OCI-LY7 (cell line): ENCODE data around the gene CNTNAP4. TPM values are rescaled to one million over a fixed set of nuclear protein-coding genes. Genes with fewer than 3 reads are reported as not detected.
A peak's percentile ranks its signal among the peaks of the same experiment; 100 is the strongest.

Source experiments
- Bru-seq: library from RNA; stranded (reverse); fragments of 400-500 nt; gene quantifications from one replicate; lab custom pipeline; 2021; lab: Mats Ljungman, UMichigan
- BruChase-seq, 2 experiments: library from RNA; stranded (reverse); fragments of 400-500 nt; gene quantifications; one replicate each; lab custom pipeline; 2021; lab: Mats Ljungman, UMichigan
- BruUV-seq: library from RNA; stranded (reverse); fragments of 400-500 nt; replicated peaks from 2 replicates; lab custom pipeline; 2021; lab: Mats Ljungman, UMichigan
- CTCF ChIA-PET: fragments of 300-600 bp; sonication (Branson Sonifier 250); formaldehyde crosslinking; loops from one replicate; lab custom pipeline; 2022; ENCODE audit warnings: antibody characterized with exemption; ENCODE audit not compliant: unreplicated experiment; lab: Charles Lee
- POLR2A ChIA-PET: fragments of 300-600 bp; sonication (Branson Sonifier 250); formaldehyde crosslinking; loops from one replicate; lab custom pipeline; 2022; ENCODE audit warnings: antibody characterized with exemption; lab: Charles Lee
- DNase-seq: peaks from one replicate; pipeline ENCODE4 v3.0.0-alpha.2; 2015; ENCODE audit warnings: low spot score
- H2AFZ ChIP-seq: fragments of 200-600 bp; sonication (generic), shearing (Covaris generic); 2 replicates; pipeline ENCODE4 v1.6.1; 2014; ENCODE audit warnings: mild to moderate bottlenecking, antibody characterized with exemption, low read length, moderate library complexity
- H3K27ac ChIP-seq: fragments of 200-600 bp; sonication (generic); 2 replicates; pipeline ENCODE4 v1.5.1; 2014; ENCODE audit warnings: mixed run types, low read depth, mild to moderate bottlenecking, moderate library complexity, low read length, inconsistent platforms; ENCODE audit not compliant: poor library complexity, severe bottlenecking
- H3K36me3 ChIP-seq: fragments of 200-600 bp; sonication (generic); 2 replicates; pipeline ENCODE4 v1.6.1; 2014; ENCODE audit warnings: mild to moderate bottlenecking, antibody characterized with exemption, low read length, moderate library complexity, mixed read lengths; ENCODE audit not compliant: insufficient read depth
- H3K4me1 ChIP-seq: fragments of 200-600 bp; sonication (generic); 2 replicates; pipeline ENCODE4 v1.5.1; 2014; ENCODE audit warnings: mild to moderate bottlenecking, low read length; ENCODE audit not compliant: insufficient read depth, poor library complexity, severe bottlenecking
- H3K4me2 ChIP-seq: fragments of 200-600 bp; sonication (generic); 2 replicates; pipeline ENCODE4 v1.6.1; 2014; ENCODE audit warnings: mild to moderate bottlenecking, low read length
- H3K4me3 ChIP-seq: fragments of 200-600 bp; sonication (generic); 2 replicates; pipeline ENCODE4 v1.5.1; 2014; ENCODE audit warnings: mild to moderate bottlenecking, low read depth, low read length; ENCODE audit not compliant: poor library complexity, severe bottlenecking
- H3K79me2 ChIP-seq: fragments of 200-600 bp; sonication (generic); 2 replicates; pipeline ENCODE4 v1.6.1; 2016; ENCODE audit warnings: low read depth, mild to moderate bottlenecking, low read length, moderate library complexity, mixed read lengths; ENCODE audit not compliant: insufficient read depth
- H3K9me2 ChIP-seq: fragments of 200-600 bp; sonication (generic); 2 replicates; pipeline ENCODE4 v1.6.1; 2016; ENCODE audit warnings: mild to moderate bottlenecking, low read length, mixed read lengths; ENCODE audit not compliant: insufficient read depth
- H3K9me3 ChIP-seq: fragments of 200-600 bp; sonication (generic); 2 replicates; pipeline ENCODE4 v1.6.1; 2014; ENCODE audit warnings: mild to moderate bottlenecking, mixed run types, low read length, mixed read lengths
- H4K20me1 ChIP-seq: fragments of 200-600 bp; sonication (generic); 2 replicates; pipeline ENCODE4 v1.6.1; 2014; ENCODE audit warnings: mild to moderate bottlenecking, antibody characterized with exemption, low read length, moderate library complexity, mixed read lengths; ENCODE audit not compliant: insufficient read depth
- CTCF ChIP-seq: fragments of 200-600 bp; sonication (generic); conservative IDR thresholded peaks from 2 replicates; pipeline ENCODE4 v1.5.1; 2014; ENCODE audit warnings: mild to moderate bottlenecking, antibody characterized with exemption, low read length, moderate library complexity, mixed read lengths
- EZH2phosphoT487 ChIP-seq: fragments of 200-600 bp; sonication (generic); IDR thresholded peaks from 2 replicates; pipeline ENCODE4 v1.6.1; 2018; ENCODE audit warnings: low read depth, borderline replicate concordance, mild to moderate bottlenecking, mixed run types, antibody characterized with exemption, low read length, moderate library complexity, mixed read lengths
- intact Hi-C: fragments of 100-400 bp; cut with micrococcal nuclease; formaldehyde crosslinking; loops from one replicate; pipeline ENCODE4 v1.10.0; 2022; ENCODE audit not compliant: unreplicated experiment
- long read RNA-seq: library from polyadenylated mRNA; stranded (forward); transcript quantifications from one replicate; pipeline ENCODE4 v2.0.0, GENCODE V29; 2022
- total RNA-seq, 2 experiments: library from RNA; depleted of rRNA in 1 of 2; stranded (reverse); fragments of >200 nt in 1 of 2; shearing (Covaris generic) in 1 of 2; gene quantifications; 2 replicates each; pipeline ENCODE4 v1.2.3, GENCODE V29; 2014 to 2022

Gene CNTNAP4
- not detected in 2 replicates for total RNA-seq (2014; rRNA removed; shearing (Covaris generic))
- not detected in 2 replicates for total RNA-seq (2022)
- Bru-seq, nascent RNA: percentile 2 among the genes with signal in this experiment
- BruChase-seq, experiment 1, labeled RNA remaining after a 6-hour chase: percentile 1 among the genes with signal in this experiment
- BruChase-seq, experiment 2, labeled RNA remaining after a 2-hour chase: percentile 2 among the genes with signal in this experiment
- long read RNA-seq: 0 reads

- ChIA-PET POLR2A (no interaction called here), CTCF (no interaction called here)
- Histone ChIP-seq H3K79me2 (no peaks in the 10 kb centered on the region), H3K9me2 (no peaks in the 10 kb centered on the region), H3K36me3 (no peaks in the 10 kb centered on the region), H3K4me3 (no peak within 1 kb of the TSS), H2AFZ (no peak within 1 kb of the TSS), H3K4me2 (no peak within 1 kb of the TSS), H4K20me1 (no peaks in the 10 kb centered on the region), H3K27ac (no peak within 1 kb of the TSS), H3K4me1 (no peaks in the 10 kb centered on the region), H3K9me3 (0 out of 2 replicates have a peak, but pooled peaks cover under 1% of the 10 kb centered on the region)
- intact Hi-C loops: loop anchor here (10.0 kb wide), 2 partner anchors 378 to 888 kb away; no protein-coding TSS in a partner anchor
- no peak for TF ChIP-seq CTCF
- TF ChIP-seq EZH2phosphoT487: no peak
- BruUV-seq: no TSS peak
- DNase-seq: no peak
Measured at GRCh38 chr16:76276745-76277438, at the start of gene CNTNAP4. CNTNAP4 (plus strand) TSS chr16:76277401; CDS start chr16:76277663, 262 bp downstream.

GRCh38 chr16:76228546-76229146 is 48.6 kb upstream of the CNTNAP4 start:
- Histone ChIP-seq H3K9me3 (no peaks in the 10 kb centered on the region), H3K4me1 (no peaks in the 10 kb centered on the region), H4K20me1 (no peaks in the 10 kb centered on the region), H3K27ac (no peak overlapping the region), H3K9me2 (no peaks in the 10 kb centered on the region), H3K4me2 (no peak overlapping the region), H3K4me3 (no peak overlapping the region), H3K79me2 (no peaks in the 10 kb centered on the region), H2AFZ (no peak overlapping the region), H3K36me3 (no peaks in the 10 kb centered on the region)
- ChIA-PET CTCF (no interaction called here), POLR2A (interaction anchor here (0.6 kb wide), 1 partner anchor 38 kb away, joined by 3 read pairs; no protein-coding TSS in a partner anchor)
- DNase-seq: no peak
- no TSS peak for BruUV-seq
- TF ChIP-seq CTCF: no peak
- TF ChIP-seq EZH2phosphoT487: no peak
- intact Hi-C loops: no loop called here
